H9 (cell line): ENCODE results near the gene MAP1B. TPM values are rescaled to one million over a fixed set of nuclear protein-coding genes. Genes with fewer than 3 reads are reported as not detected.

Source experiments
- DNase-seq: peaks from one replicate; pipeline ENCODE4 v3.0.0-alpha.2; 2017
- H2AFZ ChIP-seq: one replicate; pipeline ENCODE4 v1.6.1; 2013; ENCODE audit warnings: mild to moderate bottlenecking, low read length, control low read depth, moderate library complexity
- H2AK5ac ChIP-seq: 2 replicates; pipeline ENCODE4 v1.6.1; 2013; ENCODE audit warnings: low read length, control low read depth, mixed read lengths; ENCODE audit not compliant: insufficient read length
- H2BK120ac ChIP-seq: one replicate; pipeline ENCODE4 v1.6.1; 2013; ENCODE audit warnings: low read depth, mild to moderate bottlenecking, low read length, control low read depth, inconsistent platforms; ENCODE audit not compliant: poor library complexity, severe bottlenecking
- H2BK12ac ChIP-seq: 2 replicates; pipeline ENCODE4 v1.6.1; 2013; ENCODE audit warnings: low read length, control low read depth, mixed read lengths, low read depth; ENCODE audit not compliant: insufficient read length
- H2BK15ac ChIP-seq: 2 replicates; pipeline ENCODE4 v1.6.1; 2013; ENCODE audit warnings: low read depth, low read length, control low read depth
- H2BK20ac ChIP-seq: one replicate; pipeline ENCODE4 v1.6.1; 2013; ENCODE audit warnings: low read depth, mild to moderate bottlenecking, low read length, control low read depth, inconsistent platforms; ENCODE audit not compliant: poor library complexity, severe bottlenecking
- H2BK5ac ChIP-seq: 2 replicates; pipeline ENCODE4 v1.6.1; 2013; ENCODE audit warnings: low read length, control low read depth, mixed read lengths; ENCODE audit not compliant: insufficient read length
- H3K14ac ChIP-seq: 2 replicates; pipeline ENCODE4 v1.6.1; 2013; ENCODE audit warnings: low read length, control low read depth; ENCODE audit not compliant: insufficient read depth
- H3K18ac ChIP-seq: 2 replicates; pipeline ENCODE4 v1.6.1; 2013; ENCODE audit warnings: low read depth, mild to moderate bottlenecking, mixed read lengths, low read length, control low read depth; ENCODE audit not compliant: insufficient read length
- H3K23ac ChIP-seq: 2 replicates; pipeline ENCODE4 v1.6.1; 2013; ENCODE audit warnings: low read length, control low read depth, mixed read lengths, low read depth; ENCODE audit not compliant: insufficient read length
- H3K23me2 ChIP-seq: 2 replicates; pipeline ENCODE4 v1.6.1; 2013; ENCODE audit warnings: low read depth, mild to moderate bottlenecking, mixed read lengths, low read length, control low read depth; ENCODE audit not compliant: insufficient read length, poor library complexity, severe bottlenecking
- H3K27ac ChIP-seq: 2 replicates; pipeline ENCODE4 v1.5.1; 2013; ENCODE audit warnings: low read length, control low read depth, mixed read lengths, low read depth; ENCODE audit not compliant: insufficient read length
- H3K27me3 ChIP-seq: 2 replicates; pipeline ENCODE4 v1.6.1; 2013; ENCODE audit warnings: low read length, control low read depth, inconsistent platforms; ENCODE audit not compliant: insufficient read depth
- H3K4ac ChIP-seq: 2 replicates; pipeline ENCODE4 v1.6.1; 2013; ENCODE audit warnings: low read depth, mild to moderate bottlenecking, control low read depth, inconsistent platforms, low read length, moderate library complexity
- H3K4me1 ChIP-seq: 2 replicates; pipeline ENCODE4 v1.6.1; 2013; ENCODE audit warnings: low read length, control low read depth, inconsistent platforms; ENCODE audit not compliant: insufficient read depth
- H3K4me2 ChIP-seq: 2 replicates; pipeline ENCODE4 v1.6.1; 2013; ENCODE audit warnings: low read length, control low read depth, mixed read lengths; ENCODE audit not compliant: insufficient read length, insufficient read depth
- H3K56ac ChIP-seq: 2 replicates; pipeline ENCODE4 v1.6.1; 2013; ENCODE audit warnings: low read depth, mild to moderate bottlenecking, mixed read lengths, low read length, control low read depth; ENCODE audit not compliant: insufficient read length
- H3K79me1 ChIP-seq: 2 replicates; pipeline ENCODE4 v1.6.1; 2013; ENCODE audit warnings: low read depth, mild to moderate bottlenecking, moderate library complexity, low read length, control low read depth, inconsistent platforms; ENCODE audit not compliant: insufficient read depth, poor library complexity, severe bottlenecking
- H3K79me2 ChIP-seq: 2 replicates; pipeline ENCODE4 v1.6.1; 2013; ENCODE audit warnings: low read length, control low read depth, inconsistent platforms; ENCODE audit not compliant: insufficient read depth
- H3K9ac ChIP-seq: 2 replicates; pipeline ENCODE4 v1.6.1; 2013; ENCODE audit warnings: low read length, control low read depth, mixed read lengths; ENCODE audit not compliant: insufficient read length; ENCODE audit errors: extremely low read depth
- H3K9me3 ChIP-seq: one replicate; pipeline ENCODE4 v1.6.1; 2013; ENCODE audit warnings: low read depth, low read length, inconsistent platforms; ENCODE audit not compliant: control insufficient read depth
- H3T11ph ChIP-seq: one replicate; pipeline ENCODE4 v1.6.1; 2013; ENCODE audit warnings: mild to moderate bottlenecking, low read length, control low read depth, inconsistent platforms
- H4K20me1 ChIP-seq: one replicate; pipeline ENCODE4 v1.6.1; 2013; ENCODE audit not compliant: control insufficient read depth, insufficient read length, insufficient read depth
- H4K5ac ChIP-seq: 2 replicates; pipeline ENCODE4 v1.6.1; 2013; ENCODE audit warnings: low read depth, mild to moderate bottlenecking, mixed read lengths, low read length, control low read depth; ENCODE audit not compliant: insufficient read length
- H4K8ac ChIP-seq: replicated peaks from 2 replicates; pipeline ENCODE4 v1.6.1; 2013; ENCODE audit warnings: low read length, control low read depth, mixed read lengths, low read depth; ENCODE audit not compliant: insufficient read length
- H4K91ac ChIP-seq: 2 replicates; pipeline ENCODE4 v1.6.1; 2013; ENCODE audit warnings: low read depth, mild to moderate bottlenecking, moderate library complexity, mixed read lengths, low read length, control low read depth; ENCODE audit not compliant: insufficient read length
- H3K27ac Mint-ChIP-seq, 3 experiments: 2 replicates in 2 of 3; 3 replicates in 1 of 3; pipeline ENCODE4 v1.8.0; 2020 to 2021; ENCODE audit warnings: mixed read lengths in 3 of 3, mild to moderate bottlenecking in 1 of 3, moderate library complexity in 1 of 3
- H3K27me3 Mint-ChIP-seq: 2 replicates; pipeline ENCODE4 v1.8.0; 2021; ENCODE audit warnings: low read depth, mild to moderate bottlenecking, moderate library complexity, mixed read lengths
- H3K36me3 Mint-ChIP-seq, 3 experiments: 2 replicates in 2 of 3; 3 replicates in 1 of 3; pipeline ENCODE4 v1.8.0; 2020 to 2021; ENCODE audit warnings: low read depth in 3 of 3, mixed read lengths in 3 of 3; ENCODE audit not compliant: insufficient read depth in 1 of 3
- H3K4me1 Mint-ChIP-seq, 2 experiments: 2 replicates each; pipeline ENCODE4 v1.8.0; 2020; ENCODE audit warnings: mixed read lengths in 2 of 2
- H3K4me3 Mint-ChIP-seq, 2 experiments: 2 replicates in 1 of 2; 3 replicates in 1 of 2; pipeline ENCODE4 v1.8.0; 2020 to 2021; ENCODE audit warnings: mild to moderate bottlenecking in 2 of 2, mixed read lengths in 2 of 2, moderate library complexity in 1 of 2
- H3K9me3 Mint-ChIP-seq, 2 experiments: 2 replicates in 1 of 2; 3 replicates in 1 of 2; pipeline ENCODE4 v1.8.0; 2020; ENCODE audit warnings: mild to moderate bottlenecking in 2 of 2, mixed read lengths in 2 of 2, moderate library complexity in 1 of 2
- CTCF ChIP-seq: fragments of 200-600 bp; sonication (generic); conservative IDR thresholded peaks from 3 replicates; pipeline ENCODE4 v1.8.0; 2021; ENCODE audit warnings: antibody characterized with exemption, mild to moderate bottlenecking
- WGBS: extraction: QIAGEN DNeasy Blood & Tissue Kit; methylation state at CpG from one replicate; pipeline ENCODE4 v1.1.7; 2013; ENCODE audit warnings: missing lambda C conversion rate, low lambda C conversion rate, mixed read lengths; ENCODE audit not compliant: insufficient read length; ENCODE audit errors: extremely low coverage; 5-methylcytosine and 5-hydroxymethylcytosine counted together
- total RNA-seq: library from RNA; stranded (reverse); gene quantifications from 2 replicates; pipeline ENCODE4 v1.2.1, GENCODE V29; 2021

MAP1B gene
- total RNA-seq, 1 experiment from 2014 or later = 67.5 TPM

GRCh38 chr5:72199681-72200080 lies 92.4 kb downstream of the MAP1B start:
- Histone ChIP-seq H3K79me2 (no peaks in the 10 kb centered on the region), H3K79me1 (no peaks in the 10 kb centered on the region), H3K4me1 (no peaks in the 10 kb centered on the region; the same call in 1 of the 2 replicates), H3K18ac (no peak overlapping the region), H3K56ac (no peak overlapping the region), H2BK15ac (no peak overlapping the region), H3T11ph (no peak overlapping the region), H3K4me2 (no peak overlapping the region), H3K9me3 (no peaks in the 10 kb centered on the region), H3K9ac (no peak overlapping the region), H3K23me2 (no peaks in the 10 kb centered on the region), H2BK5ac (no peak overlapping the region), H3K27me3 (no peaks in the 10 kb centered on the region), H2AK5ac (no peak overlapping the region), H2AFZ (no peak overlapping the region), H3K4ac (no peak overlapping the region), H2BK120ac (no peak overlapping the region), H4K5ac (no peak overlapping the region), H4K20me1 (no peaks in the 10 kb centered on the region), H2BK12ac (no peak overlapping the region), H3K23ac (no peak overlapping the region), H3K27ac (no peak overlapping the region), H4K91ac (no peak overlapping the region), H2BK20ac (no peak overlapping the region), H4K8ac (no peak overlapping the region), H3K14ac (no peak overlapping the region)
- TF ChIP-seq CTCF = no peak
- Mint-ChIP-seq H3K27ac (no peak overlapping the region), H3K27me3 (no peaks in the 10 kb centered on the region), H3K9me3 (peaks cover 0 to 7% of the 10 kb centered on the region in 2 experiments; a peak in 1 of 5 replicates), H3K4me3 (no peak overlapping the region), H3K36me3 (peaks cover 65 to 81% (median 77%) of the 10 kb centered on the region in 3 experiments), H3K4me1 (peaks cover 0 to 3% of the 10 kb centered on the region in 2 experiments; a peak in 3 of 4 replicates)
- no CpG with 5 or more reads among the region's 15 CpGs for WGBS
- DNase-seq = no peak
